ENCODE results near the gene FCSK.

Gene FCSK

GRCh38 chr16:70526403-70526802, 72.0 kb downstream of the FCSK start:
- no peak for DNase-seq

GRCh38 chr16:70527315-70527996, 73.1 kb downstream of the FCSK start:
- no peak for DNase-seq

GRCh38 chr16:70529051-70529777, 74.8 kb downstream of the FCSK start:
- DNase-seq = peak; percentile 26 to 33

Measured in inflammatory macrophage (primary cell).